B cell (primary cell): Measurements from ENCODE around the gene SH3GL1. TPM values are rescaled to one million over a fixed set of nuclear protein-coding genes. Genes with fewer than 3 reads are reported as not detected.

Experiments
- ATAC-seq: fragments of 200-7000 bp; cut with Tn5 transposase; one replicate; pipeline ENCODE4 v1.10.0; 2021; ENCODE audit warnings: low read depth, mild to moderate bottlenecking, moderate number of reproducible peaks, moderate library complexity
- CTCF ChIA-PET: fragments of 350-600 bp; sonication (Branson Sonifier 250); formaldehyde crosslinking; loops from one replicate; lab custom pipeline; 2021; ENCODE audit warnings: antibody characterized with exemption, inconsistent platforms; lab: Charles Lee
- POLR2A ChIA-PET: fragments of 350-600 bp; sonication (Branson Sonifier 250); formaldehyde crosslinking; loops from one replicate; lab custom pipeline; 2021; ENCODE audit warnings: antibody characterized with exemption; lab: Charles Lee
- DNase-seq: peaks from one replicate; pipeline ENCODE4 v3.0.0; 2013
- H2AFZ ChIP-seq: 2 replicates; pipeline ENCODE4 v1.6.1; 2012; ENCODE audit warnings: mild to moderate bottlenecking, low read depth, low read length; ENCODE audit not compliant: insufficient read depth, poor library complexity, severe bottlenecking
- H3K27ac ChIP-seq, 2 donors: 1 replicate in 1 of 2; 2 replicates in 1 of 2; pipeline ENCODE4 v1.5.1; 2012 to 2013; ENCODE audit warnings: low read length in 2 of 2, mild to moderate bottlenecking in 2 of 2, moderate library complexity in 1 of 2
- H3K27me3 ChIP-seq, 4 experiments: fragments of 200-600 bp in 1 of 4; sonication (generic) in 1 of 4; replicated peaks in 1 of 4; 1 replicate in 2 of 4; 2 replicates in 2 of 4; pipeline versions ENCODE4 v1.6.1 to v1.7.0; 2013 to 2016; ENCODE audit warnings: low read length in 3 of 4, mild to moderate bottlenecking in 2 of 4, mixed read lengths in 1 of 4, moderate library complexity in 1 of 4; ENCODE audit not compliant: insufficient read depth in 4 of 4, control insufficient read depth in 3 of 4; ENCODE audit errors: control extremely low read depth in 1 of 4
- H3K36me3 ChIP-seq, 2 experiments: replicated peaks in 1 of 2; 1 replicate in 1 of 2; 2 replicates in 1 of 2; pipeline versions ENCODE4 v1.6.1 to v1.7.1; 2013; ENCODE audit warnings: low read length in 1 of 2; ENCODE audit not compliant: insufficient read depth in 2 of 2, control insufficient read depth in 1 of 2; ENCODE audit errors: control extremely low read depth in 1 of 2, extremely low read depth in 1 of 2
- H3K4me1 ChIP-seq, 2 donors: fragments of 200-600 bp in 1 of 2; sonication (generic) in 1 of 2; 1 replicate in 1 of 2; 2 replicates in 1 of 2; pipeline versions ENCODE4 v1.5.1 to v1.6.1; 2013 to 2017; ENCODE audit warnings: low read length in 2 of 2; ENCODE audit not compliant: control insufficient read depth in 2 of 2, insufficient read depth in 2 of 2
- H3K4me2 ChIP-seq: replicated peaks from 2 replicates; pipeline ENCODE3; 2012; ENCODE audit warnings: mild to moderate bottlenecking, low read depth, low read length; ENCODE audit not compliant: poor library complexity, severe bottlenecking
- H3K4me3 ChIP-seq, 5 experiments: fragments of 200-600 bp in 1 of 5; sonication (generic) in 1 of 5; 1 replicate in 3 of 5; 2 replicates in 2 of 5; pipeline versions ENCODE4 v1.5.1 to v1.7.0; 2011 to 2016; ENCODE audit warnings: low read length in 4 of 5, mild to moderate bottlenecking in 4 of 5, low read depth in 2 of 5, control low read depth in 1 of 5, moderate library complexity in 1 of 5; ENCODE audit not compliant: insufficient read depth in 1 of 5; ENCODE audit errors: control extremely low read depth in 1 of 5, extremely low read depth in 1 of 5
- H3K79me2 ChIP-seq: fragments of 200-600 bp; sonication (generic); one replicate; pipeline ENCODE4 v1.6.0; 2016; ENCODE audit warnings: low read length; ENCODE audit not compliant: control insufficient read depth, insufficient read depth
- H3K9ac ChIP-seq: fragments of 200-600 bp; sonication (generic); 2 replicates; pipeline ENCODE4 v1.6.1; 2017; ENCODE audit warnings: mild to moderate bottlenecking, low read length, moderate library complexity
- H3K9me3 ChIP-seq, 3 donors: one replicate each; pipeline versions ENCODE4 v1.6.1 to v1.7.1; 2013; ENCODE audit warnings: low read length in 2 of 3; ENCODE audit not compliant: control insufficient read depth in 2 of 3, insufficient read depth in 1 of 3; ENCODE audit errors: control extremely low read depth in 1 of 3
- H4K20me1 ChIP-seq: 2 replicates; pipeline ENCODE4 v1.6.0; 2012; ENCODE audit warnings: mild to moderate bottlenecking, low read length; ENCODE audit not compliant: insufficient read depth, control insufficient read depth, poor library complexity, severe bottlenecking
- H3K27ac Mint-ChIP-seq: one replicate; pipeline ENCODE4 v1.8.0; 2021; ENCODE audit warnings: mixed read lengths
- H3K27me3 Mint-ChIP-seq: one replicate; pipeline ENCODE4 v1.8.0; 2021; ENCODE audit warnings: mixed read lengths
- H3K4me1 Mint-ChIP-seq: one replicate; pipeline ENCODE4 v1.8.0; 2021; ENCODE audit warnings: mixed read lengths
- H3K4me3 Mint-ChIP-seq: one replicate; pipeline ENCODE4 v1.8.0; 2021; ENCODE audit warnings: mixed read lengths
- H3K9me3 Mint-ChIP-seq: one replicate; pipeline ENCODE4 v1.8.0; 2022; ENCODE audit warnings: mixed read lengths; ENCODE audit not compliant: insufficient read depth
- EZH2 ChIP-seq: IDR thresholded peaks from 2 replicates; pipeline ENCODE4 v1.6.1; 2012; ENCODE audit warnings: borderline replicate concordance, low read depth, mild to moderate bottlenecking, moderate library complexity, low read length; ENCODE audit not compliant: insufficient read depth, poor library complexity, severe bottlenecking
- WGBS: methylation state at CpG from one replicate; pipeline ENCODE4 v1.1.5; 2013; ENCODE audit warnings: missing lambda C conversion rate; ENCODE audit not compliant: insufficient coverage; 5-methylcytosine and 5-hydroxymethylcytosine counted together
- intact Hi-C: fragments of 100-400 bp; cut with micrococcal nuclease; formaldehyde crosslinking; loops from one replicate; pipeline ENCODE4 v1.10.0; 2022
- polyA plus RNA-seq: library from polyadenylated mRNA; depleted of rRNA; stranded (reverse); fragments of >200 nt; gene quantifications from 2 replicates; pipeline ENCODE4 v1.2.3, GENCODE V29; 2012
- total RNA-seq, 2 donors: library from RNA; stranded (reverse); fragments of 120-200 nt in 1 of 2; gene quantifications; 1 replicate in 1 of 2; 2 replicates in 1 of 2; pipeline versions ENCODE4 v1.2.3 to v1.2.4, GENCODE V29; 2013 to 2022
- TF ChIP-seq, protein P1 (sequence below): fragments of 200-600 bp; IDR thresholded peaks from one replicate; pipeline ENCODE4 v1.8.0; 2022; ENCODE audit warnings: antibody characterized with exemption, mild to moderate bottlenecking

SH3GL1 gene
- total and polyA plus RNA-seq, 2 donors (not counting 1 experiment from before 2014, with no cell fraction given), result 37.2 to 42.4 TPM

DNA sequence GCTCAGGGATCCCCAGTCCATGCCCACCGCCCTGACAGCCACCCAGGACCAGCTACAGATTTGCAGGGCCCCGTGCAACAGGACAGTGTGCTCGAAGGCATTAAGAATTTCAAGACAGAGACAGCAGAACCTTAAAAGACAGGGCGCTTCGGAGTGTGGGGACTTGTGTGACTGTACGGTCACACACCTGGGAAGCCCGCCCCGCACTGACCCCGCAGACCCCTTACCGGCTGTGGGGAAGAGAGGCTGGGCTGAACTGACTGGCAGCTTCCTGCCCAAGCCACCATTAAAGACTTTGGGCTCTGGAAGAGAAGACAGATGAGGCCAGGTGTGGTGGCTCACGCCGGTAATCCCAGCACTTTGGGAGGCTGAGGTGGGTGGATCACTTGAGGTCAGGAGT lies 76.1 kb downstream of the SH3GL1 start:
- Histone ChIP-seq H3K4me2 (no peak overlapping the region), H3K27ac (no peak overlapping the region), H3K9ac (no peak overlapping the region), H3K36me3 (no peaks in the 10 kb centered on the region), H3K27me3 (peaks cover 0 to 11% (median 0%) of the 10 kb centered on the region in 4 experiments), H3K4me3 (no peak overlapping the region), H3K79me2 (no peaks in the 10 kb centered on the region), H3K4me1 (peaks cover 18 to 28% of the 10 kb centered on the region in 2 donors), H4K20me1 (no peaks in the 10 kb centered on the region), H2AFZ (no peak overlapping the region), H3K9me3 (peaks cover 0 to 52% (median under 1%) of the 10 kb centered on the region in 3 donors)
- Mint-ChIP-seq H3K4me1 (peaks cover 26% of the 10 kb centered on the region), H3K9me3 (peaks cover 3% of the 10 kb centered on the region), H3K27ac (no peak overlapping the region), H3K27me3 (no peaks in the 10 kb centered on the region), H3K4me3 (no peak overlapping the region)
- intact Hi-C loops, result no loop called here
- ATAC-seq, result no peak
- TF ChIP-seq EZH2, result no peak
- TF ChIP-seq, protein P1, sequence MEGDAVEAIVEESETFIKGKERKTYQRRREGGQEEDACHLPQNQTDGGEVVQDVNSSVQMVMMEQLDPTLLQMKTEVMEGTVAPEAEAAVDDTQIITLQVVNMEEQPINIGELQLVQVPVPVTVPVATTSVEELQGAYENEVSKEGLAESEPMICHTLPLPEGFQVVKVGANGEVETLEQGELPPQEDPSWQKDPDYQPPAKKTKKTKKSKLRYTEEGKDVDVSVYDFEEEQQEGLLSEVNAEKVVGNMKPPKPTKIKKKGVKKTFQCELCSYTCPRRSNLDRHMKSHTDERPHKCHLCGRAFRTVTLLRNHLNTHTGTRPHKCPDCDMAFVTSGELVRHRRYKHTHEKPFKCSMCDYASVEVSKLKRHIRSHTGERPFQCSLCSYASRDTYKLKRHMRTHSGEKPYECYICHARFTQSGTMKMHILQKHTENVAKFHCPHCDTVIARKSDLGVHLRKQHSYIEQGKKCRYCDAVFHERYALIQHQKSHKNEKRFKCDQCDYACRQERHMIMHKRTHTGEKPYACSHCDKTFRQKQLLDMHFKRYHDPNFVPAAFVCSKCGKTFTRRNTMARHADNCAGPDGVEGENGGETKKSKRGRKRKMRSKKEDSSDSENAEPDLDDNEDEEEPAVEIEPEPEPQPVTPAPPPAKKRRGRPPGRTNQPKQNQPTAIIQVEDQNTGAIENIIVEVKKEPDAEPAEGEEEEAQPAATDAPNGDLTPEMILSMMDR, result no peak
- WGBS, result 98% methylated on average over 8 of the region's 12 CpGs
- DNase-seq, result no peak
- POLR2A ChIA-PET, result no interaction called here
- CTCF ChIA-PET, result interaction anchor here (1.2 kb wide), 1 partner anchor 29 kb away, joined by 3 read pairs; no protein-coding TSS in a partner anchor

DNA sequence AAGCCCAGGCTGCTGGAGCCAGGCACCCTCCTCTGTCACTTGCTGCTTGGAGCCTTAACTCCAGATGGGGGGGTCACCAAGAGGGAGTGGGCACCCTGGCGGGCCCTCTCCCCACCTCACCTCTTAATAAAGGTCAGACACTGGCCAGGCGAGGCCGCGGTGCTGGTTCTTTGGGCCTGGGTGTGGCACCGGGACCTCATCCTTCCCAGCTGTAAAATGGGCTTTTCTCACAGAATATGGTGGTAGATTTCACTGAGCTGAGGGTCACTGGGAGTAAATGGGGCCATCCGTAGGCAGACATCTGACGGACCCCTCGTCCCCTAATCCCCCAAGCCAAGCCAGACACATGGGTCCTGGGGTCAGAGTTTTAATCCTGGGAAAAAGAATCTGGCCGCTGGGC lies 76.7 kb downstream of the SH3GL1 start:
- no peak overlapping the region for H3K4me3 ChIP-seq
- intact Hi-C loops, result no loop called here

More for the DNA sequence above, 76.7 kb downstream of the SH3GL1 start:
- DNase-seq (no peak), ATAC-seq (no peak)
- H2AFZ ChIP-seq, result no peak overlapping the region
- Mint-ChIP-seq H3K9me3 (peaks cover 4% of the 10 kb centered on the region), H3K4me3 (no peak overlapping the region), H3K27me3 (no peaks in the 10 kb centered on the region), H3K27ac (no peak overlapping the region), H3K4me1 (peaks cover 23% of the 10 kb centered on the region)
- WGBS, result 92% methylated on average over 4 of the region's 9 CpGs
- H3K36me3 ChIP-seq, result no peaks in the 10 kb centered on the region
- H4K20me1 ChIP-seq, result no peaks in the 10 kb centered on the region
- no peak for TF ChIP-seq EZH2
- TF ChIP-seq, protein P1, result no peak
- peaks cover 0 to 11% (median 0%) of the 10 kb centered on the region in 4 experiments for H3K27me3 ChIP-seq
- ChIA-PET CTCF (interaction anchor here (1.2 to 1.7 kb wide), 2 partner anchors 19 to 30 kb away, joined by 3 to 5 read pairs; no protein-coding TSS in a partner anchor), POLR2A (no interaction called here)
- no peaks in the 10 kb centered on the region for H3K79me2 ChIP-seq
- H3K27ac ChIP-seq, result no peak overlapping the region
- no peak overlapping the region for H3K9ac ChIP-seq
- peaks cover 0 to 53% (median 1%) of the 10 kb centered on the region in 3 donors for H3K9me3 ChIP-seq
- H3K4me2 ChIP-seq, result no peak overlapping the region
- H3K4me1 ChIP-seq, result peaks cover 17 to 23% of the 10 kb centered on the region in 2 donors
